CD4-positive, alpha-beta T cell treated with Interleukin-17A for 1 hour (primary cell): Measurements from ENCODE around the gene CT47A1.
"Not testable (repeated sequence)": the region's sequence is repeated elsewhere in the genome, so short reads cannot be mapped to it uniquely, and the experiment has no call there.

Experiments
- DNase-seq: peaks from one replicate; pipeline ENCODE4 v3.0.0-alpha.2; 2020

CT47A1 gene

DNA sequence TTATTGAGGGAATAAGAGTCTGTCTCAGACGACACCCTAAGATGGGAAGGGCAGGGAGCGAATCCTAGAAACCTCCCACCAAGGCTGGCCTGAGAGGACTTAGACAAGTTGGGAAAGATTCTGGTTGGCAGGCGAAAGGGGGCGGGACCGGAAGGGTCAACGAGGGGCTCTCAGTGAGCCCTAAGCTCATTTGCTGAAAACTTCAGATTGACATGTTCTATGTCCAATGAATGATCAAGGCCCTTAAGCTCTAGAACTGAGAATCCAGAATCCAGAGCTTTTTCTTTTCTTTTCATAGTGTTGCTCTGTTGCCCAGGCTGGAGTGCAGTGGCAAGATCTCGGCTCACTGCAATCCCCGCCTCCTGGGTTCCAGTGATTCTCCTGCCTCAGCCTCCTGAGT, at the start of gene CT47A1:
TSS of gene CT47A1 (minus strand) at position 101 of the 400 bp plus-strand sequence. CDS start 231 bp downstream, outside the sequence.
- DNase-seq = not testable (repeated sequence)

DNA sequence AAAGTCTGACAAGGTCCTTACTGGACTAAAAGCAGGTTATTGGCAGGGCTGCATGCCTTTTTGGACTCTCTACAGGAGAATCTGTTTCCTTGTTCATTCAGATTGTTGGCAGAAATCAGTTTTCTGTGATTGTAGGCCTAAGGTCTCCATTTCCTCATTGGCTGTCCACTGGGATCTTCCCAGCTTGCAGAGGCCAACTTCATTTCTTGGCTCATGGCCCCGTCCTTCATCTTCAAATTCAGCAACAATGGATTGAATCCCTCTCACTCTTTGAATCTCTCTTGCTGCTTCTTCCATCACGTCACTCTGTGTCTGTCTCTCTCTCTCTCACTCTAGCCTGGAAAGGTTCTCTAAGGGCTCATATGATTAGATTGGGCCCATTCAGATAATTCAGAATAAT, 47.0 kb upstream of the CT47A1 start:
- DNase-seq = no peak

GRCh38 chrX:121030083-121030482, 44.5 kb upstream of the CT47A1 start:
- DNase-seq = no peak

DNA sequence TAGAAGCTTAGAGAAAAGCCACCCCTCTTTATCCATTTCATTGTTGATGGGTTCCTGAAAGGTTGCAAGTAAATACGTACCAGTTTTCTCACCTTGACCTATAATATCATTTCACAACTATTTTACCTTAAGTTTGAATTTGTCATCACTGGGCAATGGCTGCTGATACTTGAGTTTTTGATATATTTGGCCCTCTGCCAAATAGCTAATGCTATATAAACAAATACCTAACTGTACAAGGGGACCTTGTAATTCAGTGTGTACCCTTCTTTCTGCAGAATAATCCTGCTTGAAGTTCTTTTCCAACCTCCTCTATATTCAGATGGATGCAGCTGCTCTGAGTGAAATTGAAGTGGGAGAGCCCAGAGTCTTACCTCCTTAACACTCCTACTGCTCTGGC, 42.9 kb upstream of the CT47A1 start:
- DNase-seq = no peak

GRCh38 chrX:121014826-121015225, 29.3 kb upstream of the CT47A1 start:
- no peak for DNase-seq

DNA sequence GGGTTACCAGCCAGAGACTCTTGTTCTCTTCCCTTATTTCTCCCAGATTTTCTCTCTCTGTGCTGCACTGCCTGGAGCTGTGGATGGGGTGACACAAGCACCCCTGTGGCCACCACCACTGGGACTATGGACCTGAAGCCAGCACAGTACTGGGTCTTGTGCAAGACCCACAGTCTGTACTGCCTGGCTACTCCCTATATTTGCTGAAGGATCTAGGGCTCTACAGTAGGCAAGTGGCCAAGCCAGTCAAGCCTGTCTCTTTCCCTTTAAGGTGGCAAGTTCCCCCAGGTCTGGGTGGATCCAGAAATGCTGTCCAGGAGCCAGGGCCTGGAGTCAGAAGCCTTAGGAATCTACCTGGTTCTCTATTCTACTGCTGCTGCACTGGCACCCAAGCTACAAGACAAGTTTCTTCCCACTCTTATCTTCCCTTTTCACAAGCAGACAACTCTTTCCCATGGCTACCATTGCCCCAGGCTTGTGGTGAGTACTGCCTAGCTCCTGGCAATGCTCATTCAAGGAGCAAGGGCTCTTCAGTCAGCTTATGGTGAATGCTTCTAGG, 28.4 kb upstream of the CT47A1 start:
- no peak for DNase-seq

GRCh38 chrX:121011254-121011653, 25.7 kb upstream of the CT47A1 start:
- no peak for DNase-seq

GRCh38 chrX:121010218-121010617, 24.7 kb upstream of the CT47A1 start:
- no peak for DNase-seq

- DNase-seq = no peak
These were observed 24.2 kb upstream of the CT47A1 start for GRCh38 chrX:121009764-121010163.

GRCh38 chrX:121008920-121009319, 23.4 kb upstream of the CT47A1 start:
- no peak for DNase-seq

- no peak for DNase-seq
These were observed 15.0 kb upstream of the CT47A1 start for GRCh38 chrX:121000589-121000988.

DNA sequence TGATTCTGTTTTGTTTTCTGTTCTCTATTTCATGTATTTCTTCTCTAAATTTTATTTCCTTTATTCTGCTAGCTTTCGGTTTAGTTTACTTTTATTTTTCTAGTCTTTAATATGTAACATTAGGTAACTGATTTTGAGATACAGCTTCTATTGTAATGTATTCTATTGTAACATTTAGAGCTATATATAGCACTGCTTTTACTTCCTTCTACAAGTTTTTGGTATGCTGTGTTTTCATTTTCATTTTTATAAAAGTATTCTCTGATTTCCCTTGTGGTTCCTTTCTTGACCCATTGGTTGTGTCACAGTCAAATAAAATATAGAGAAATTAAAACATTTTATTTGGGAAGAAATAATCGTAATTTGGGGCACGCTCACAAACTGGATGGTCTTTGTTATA, 13.9 kb upstream of the CT47A1 start:
- no peak for DNase-seq

DNA sequence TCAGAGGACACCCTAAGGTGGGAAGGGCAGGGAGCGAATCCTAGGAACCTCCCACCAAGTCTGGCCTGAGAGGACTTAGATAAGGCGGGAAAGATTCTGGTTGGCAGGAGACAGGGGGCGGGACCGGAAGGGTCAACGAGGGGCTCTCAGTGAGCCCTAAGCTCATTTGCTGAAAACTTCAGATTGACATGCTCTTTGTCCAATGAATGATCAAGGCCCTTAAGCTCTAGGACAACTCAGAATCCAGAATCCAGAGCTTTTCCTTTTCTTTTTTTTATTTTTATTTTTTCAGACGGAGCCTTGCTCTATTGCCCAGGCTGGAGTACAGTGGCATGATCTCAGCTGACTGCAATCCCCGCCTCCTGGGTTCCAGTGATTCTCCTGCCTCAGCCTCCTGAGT, 29.1 kb downstream of the CT47A1 start, which contains the start of gene CT47A7:
TSS of gene CT47A7 (minus strand) at position 101 of the 400 bp plus-strand sequence. CDS start 255 bp downstream, outside the sequence.
- DNase-seq = not testable (repeated sequence)
